WTC11 (cell line): ENCODE data around the gene RNF212B. TPM values are rescaled to one million over a fixed set of nuclear protein-coding genes. Genes with fewer than 3 reads are reported as not detected.

ENCODE experiments used
- ATAC-seq: fragments of 200-7000 bp; cut with Tn5 transposase; 2 replicates; pipeline ENCODE4 v1.10.0; 2021; ENCODE audit warnings: mild to moderate bottlenecking, moderate library complexity
- CTCF ChIA-PET: fragments of 300-600 bp; sonication (Branson Sonifier 250); formaldehyde crosslinking; loops from one replicate; lab custom pipeline; 2021; ENCODE audit warnings: antibody characterized with exemption; lab: Charles Lee
- POLR2A ChIA-PET: fragments of 350-600 bp; sonication (Branson Sonifier 250); formaldehyde crosslinking; loops from one replicate; lab custom pipeline; 2021; ENCODE audit warnings: antibody characterized with exemption; lab: Charles Lee
- DNase-seq: peaks from one replicate; pipeline ENCODE4 v3.0.0; 2021; ENCODE audit warnings: low spot score
- H3K27ac Mint-ChIP-seq: 2 replicates; pipeline ENCODE4 v1.8.0; 2021; ENCODE audit warnings: mixed read lengths
- H3K27me3 Mint-ChIP-seq: 2 replicates; pipeline ENCODE4 v1.8.0; 2021; ENCODE audit warnings: low read depth, mild to moderate bottlenecking, moderate library complexity, mixed read lengths
- H3K36me3 Mint-ChIP-seq: 2 replicates; pipeline ENCODE4 v1.8.0; 2021; ENCODE audit warnings: mixed read lengths
- H3K4me1 Mint-ChIP-seq: 2 replicates; pipeline ENCODE4 v1.8.0; 2022; ENCODE audit warnings: mixed read lengths
- H3K4me3 Mint-ChIP-seq: 2 replicates; pipeline ENCODE4 v1.8.0; 2021; ENCODE audit warnings: mild to moderate bottlenecking, moderate library complexity, mixed read lengths
- H3K9me3 Mint-ChIP-seq: 2 replicates; pipeline ENCODE4 v1.8.0; 2021; ENCODE audit warnings: mixed read lengths
- CTCF ChIP-seq: fragments of 200-600 bp; IDR thresholded peaks from 2 replicates; pipeline ENCODE4 v1.8.0; 2022; ENCODE audit warnings: antibody characterized with exemption
- E2F4 ChIP-seq: sonication (generic); formaldehyde crosslinking; IDR thresholded peaks from 2 replicates; pipeline ENCODE4 v1.8.1; 2022; ENCODE audit warnings: low read depth, mild to moderate bottlenecking, moderate library complexity, missing genetic modification reagents, borderline replicate concordance
- FOXP1 ChIP-seq: sonication (generic); formaldehyde crosslinking; IDR thresholded peaks from 2 replicates; pipeline ENCODE4 v1.8.0; 2022; ENCODE audit warnings: missing genetic modification reagents, mild to moderate bottlenecking, moderate library complexity, borderline replicate concordance
- JUN ChIP-seq: sonication (generic); formaldehyde crosslinking; IDR thresholded peaks from 2 replicates; pipeline ENCODE4 v1.8.0; 2023; ENCODE audit warnings: mild to moderate bottlenecking, missing genetic modification reagents
- MLX ChIP-seq: sonication (generic); formaldehyde crosslinking; IDR thresholded peaks from 2 replicates; pipeline ENCODE4 v1.8.1; 2023; ENCODE audit warnings: mild to moderate bottlenecking, missing genetic modification reagents, moderate library complexity
- MYBL2 ChIP-seq: sonication (generic); formaldehyde crosslinking; IDR thresholded peaks from 2 replicates; pipeline ENCODE4 v1.8.1; 2023; ENCODE audit warnings: mild to moderate bottlenecking, moderate library complexity, missing genetic modification reagents
- NFYB ChIP-seq: sonication (generic); formaldehyde crosslinking; conservative IDR thresholded peaks from 2 replicates; pipeline ENCODE4 v1.8.0; 2022; ENCODE audit warnings: low read depth, missing genetic modification reagents
- OVOL2 ChIP-seq: fragments of 250-450 bp; sonication (Bioruptor Pico); IDR thresholded peaks from 2 replicates; pipeline ENCODE4 v1.9.0; 2021; ENCODE audit warnings: mild to moderate bottlenecking, borderline replicate concordance
- RORB ChIP-seq: fragments of 250-450 bp; sonication (Bioruptor Pico); IDR thresholded peaks from 2 replicates; pipeline ENCODE4 v1.9.0; 2021; ENCODE audit warnings: mild to moderate bottlenecking
- TEAD1 ChIP-seq: sonication (generic); formaldehyde crosslinking; IDR thresholded peaks from 2 replicates; pipeline ENCODE4 v1.8.0; 2022; ENCODE audit warnings: mild to moderate bottlenecking, missing genetic modification reagents
- TEAD4 ChIP-seq: sonication (generic); formaldehyde crosslinking; IDR thresholded peaks from 2 replicates; pipeline ENCODE4 v1.8.0; 2022; ENCODE audit warnings: mild to moderate bottlenecking, missing genetic modification reagents
- ZNF263 ChIP-seq: sonication (generic); formaldehyde crosslinking; IDR thresholded peaks from 2 replicates; pipeline ENCODE4 v1.8.1; 2022; ENCODE audit warnings: low read depth, mild to moderate bottlenecking, moderate library complexity, missing genetic modification reagents
- ZNF425 ChIP-seq: fragments of 250-450 bp; sonication (Bioruptor Pico); conservative IDR thresholded peaks from 2 replicates; pipeline ENCODE4 v1.9.0; 2021; ENCODE audit warnings: mild to moderate bottlenecking
- ZSCAN18 ChIP-seq: fragments of 250-450 bp; sonication (Bioruptor Pico); IDR thresholded peaks from 2 replicates; pipeline ENCODE4 v2.1.2; 2022; ENCODE audit warnings: mild to moderate bottlenecking, moderate library complexity
- total RNA-seq: library from RNA; stranded (reverse); gene quantifications from 3 replicates; pipeline ENCODE4 v1.2.3, GENCODE V29; 2021

The RNF212B gene
- total RNA-seq, 1 experiment from 2014 or later: 0.46 TPM

GRCh38 chr14:23286902-23287479, 49.3 kb downstream of the RNF212B start:
- ATAC-seq (no peak), DNase-seq (no peak)
- peak overlapping the region; percentile 93 for H3K4me3 Mint-ChIP-seq
- H3K4me1 Mint-ChIP-seq: peaks cover 13% of the 10 kb centered on the region
- TF ChIP-seq ZSCAN18 (CRISPR knock-in tag) (no peak), RORB (CRISPR knock-in tag) (no peak), TEAD1 (CRISPR knock-in tag) (no peak), ZNF425 (CRISPR knock-in tag) (no peak), MYBL2 (CRISPR knock-in tag) (no peak), NFYB (CRISPR knock-in tag) (no peak), TEAD4 (CRISPR knock-in tag) (no peak), FOXP1 (CRISPR knock-in tag) (no peak)
- ChIA-PET CTCF (interaction anchor here (0.5 to 2.3 kb wide), 15 partner anchors 11 to 218 kb away, joined by 3 to 23 read pairs (median 3); partner anchors contain the start of genes BCL2L2 and SLC22A17), POLR2A (interaction anchor here (1.0 to 1.7 kb wide), 6 partner anchors 8 to 215 kb away, joined by 3 to 8 read pairs (median 4); partner anchors contain the start of genes BCL2L2 and PABPN1)
- peaks cover 68% of the 10 kb centered on the region for H3K27me3 Mint-ChIP-seq
- H3K36me3 Mint-ChIP-seq: no peaks in the 10 kb centered on the region
- no peaks in the 10 kb centered on the region for H3K9me3 Mint-ChIP-seq
- peak overlapping the region; percentile 100 for H3K27ac Mint-ChIP-seq

- ChIA-PET CTCF (interaction anchor here (0.6 to 3.1 kb wide), 37 partner anchors 7 to 300 kb away, joined by 3 to 27 read pairs (median 4); partner anchors contain the start of genes ACIN1, CEBPE, HOMEZ and PABPN1), POLR2A (interaction anchor here (0.7 to 1.2 kb wide), 2 partner anchors 9 to 26 kb away, joined by 4 read pairs; partner anchors contain the start of genes HOMEZ and PABPN1)
- peak; percentile 28 for DNase-seq
- Mint-ChIP-seq H3K36me3 (peaks cover 5% of the 10 kb centered on the region), H3K27ac (no peak overlapping the region), H3K4me3 (no peak overlapping the region), H3K9me3 (no peaks in the 10 kb centered on the region), H3K27me3 (peaks cover 99% of the 10 kb centered on the region), H3K4me1 (peaks cover 20% of the 10 kb centered on the region)
- ATAC-seq: peak; percentile 55
- TF ChIP-seq ZNF263 (no peak), OVOL2 (CRISPR knock-in tag) (no peak), JUN (CRISPR knock-in tag) (no peak), E2F4 (CRISPR knock-in tag) (no peak), CTCF (peak; percentile 90), MLX (CRISPR knock-in tag) (no peak)
Observed at GRCh38 chr14:23294734-23295561, 57.2 kb downstream of the RNF212B start.
